GM12878 (cell line): Measurements from ENCODE around the gene PSMD4. TPM values are rescaled to one million over a fixed set of nuclear protein-coding genes. Genes with fewer than 3 reads are reported as not detected.

Experiments
- ATAC-seq: fragments of 200-7000 bp; cut with Tn5 transposase; 3 replicates; pipeline ENCODE4 v1.9.1; 2020; ENCODE audit warnings: mild to moderate bottlenecking, moderate library complexity
- BruUV-seq: library from RNA; stranded (reverse); fragments of 400-500 nt; replicated peaks from 2 replicates; lab custom pipeline; 2021; lab: Mats Ljungman, UMichigan
- CTCF ChIA-PET: fragments of 300-600 bp; sonication (Branson Sonifier 250); formaldehyde crosslinking; extraction: SDS; loops from one replicate; lab custom pipeline; 2021; ENCODE audit warnings: inconsistent platforms; lab: Yijun Ruan, JAX
- POLR2A ChIA-PET: fragments of 350-600 bp; formaldehyde crosslinking; extraction: SDS; loops from one replicate; lab custom pipeline; 2021; ENCODE audit warnings: inconsistent platforms; lab: Charles Lee
- RAD21 ChIA-PET: fragments of 300-600 bp; sonication (Branson Sonifier 250); formaldehyde crosslinking; loops from one replicate; lab custom pipeline; 2023; ENCODE audit warnings: antibody characterized with exemption; ENCODE audit not compliant: unreplicated experiment; lab: Charles Lee
- SMC1A ChIA-PET: fragments of 300-600 bp; sonication (Branson Sonifier 250); formaldehyde crosslinking; loops from one replicate; lab custom pipeline; 2023; ENCODE audit not compliant: unreplicated experiment, uncharacterized antibody; lab: Charles Lee
- DNase-seq: peaks from one replicate; pipeline ENCODE4 v3.0.0-alpha.2; 2011; ENCODE audit warnings: low read depth, low spot score
- FAIRE-seq: peaks from 3 replicates; lab custom pipeline; 2011; peaks lifted over from hg19 to GRCh38; lab: Jason Lieb, UNC
- H2AFZ ChIP-seq: 2 replicates; pipeline ENCODE4 v1.6.0; 2011; ENCODE audit warnings: low read depth, low read length, control low read depth; ENCODE audit not compliant: control insufficient read depth
- H3K27ac ChIP-seq: 2 replicates; pipeline ENCODE4 v1.5.1; 2011; ENCODE audit warnings: control low read depth; ENCODE audit not compliant: control insufficient read depth, insufficient read depth
- H3K27me3 ChIP-seq, 2 experiments: replicated peaks in 1 of 2; 2 replicates each; pipeline versions ENCODE4 v1.6.0 to v1.6.1; 2011; ENCODE audit warnings: low read length in 1 of 2; ENCODE audit not compliant: control insufficient read depth in 2 of 2, insufficient read depth in 2 of 2
- H3K36me3 ChIP-seq, 2 experiments: 2 replicates each; pipeline ENCODE4 v1.5.1; 2011; ENCODE audit warnings: low read length in 1 of 2; ENCODE audit not compliant: control insufficient read depth in 2 of 2, insufficient read depth in 2 of 2
- H3K4me1 ChIP-seq: 2 replicates; pipeline ENCODE4 v1.6.1; 2011; ENCODE audit warnings: mild to moderate bottlenecking, low read length, moderate library complexity, mixed read lengths; ENCODE audit not compliant: control insufficient read depth, insufficient read depth
- H3K4me2 ChIP-seq: 2 replicates; pipeline ENCODE4 v1.6.0; 2011; ENCODE audit warnings: control low read depth; ENCODE audit not compliant: control insufficient read depth, insufficient read depth
- H3K4me3 ChIP-seq: fragments of 200-600 bp; sonication (generic); 2 replicates; pipeline ENCODE4 v1.5.1; 2016
- H3K79me2 ChIP-seq: 2 replicates; pipeline ENCODE4 v1.6.0; 2011; ENCODE audit warnings: low read length; ENCODE audit not compliant: control insufficient read depth, insufficient read depth
- H3K9ac ChIP-seq: 2 replicates; pipeline ENCODE4 v1.8.0; 2011; ENCODE audit warnings: low read length, control low read depth, mixed read lengths; ENCODE audit not compliant: control insufficient read depth, insufficient read depth
- H3K9me3 ChIP-seq: replicated peaks from 3 replicates; pipeline ENCODE4 v1.5.1; 2011; ENCODE audit warnings: mild to moderate bottlenecking, low read length; ENCODE audit not compliant: control insufficient read depth, insufficient read depth
- H4K20me1 ChIP-seq: 2 replicates; pipeline ENCODE4 v1.6.0; 2011; ENCODE audit not compliant: control insufficient read depth, insufficient read depth
- EP300 ChIP-seq, 2 experiments: fragments of 150-350 bp in 1 of 2; IDR thresholded peaks; 2 replicates each; pipeline ENCODE4 v1.6.1; 2011 to 2012; ENCODE audit warnings: low read depth in 2 of 2, low read length in 2 of 2, borderline replicate concordance in 1 of 2, improper control_type of control experiment in 1 of 2, inconsistent platforms in 1 of 2; ENCODE audit not compliant: control insufficient read depth in 1 of 2
- GATAD2B ChIP-seq: fragments of 450-650 bp; conservative IDR thresholded peaks from 2 replicates; pipeline ENCODE4 v1.6.1; 2017; ENCODE audit warnings: low read depth, mild to moderate bottlenecking, moderate library complexity
- KDM1A ChIP-seq: fragments of 200-600 bp; sonication (generic); IDR thresholded peaks from 2 replicates; pipeline ENCODE4 v1.6.1; 2016; ENCODE audit warnings: borderline replicate concordance
- LARP7 ChIP-seq: fragments of 450-650 bp; IDR thresholded peaks from 2 replicates; pipeline ENCODE4 v1.6.1; 2017; ENCODE audit warnings: mild to moderate bottlenecking
- PBX3 ChIP-seq: IDR thresholded peaks from 2 replicates; pipeline ENCODE4 v1.6.1; 2011; ENCODE audit warnings: mild to moderate bottlenecking, low read depth, low read length, moderate library complexity; ENCODE audit not compliant: insufficient replicate concordance
- POLR2A ChIP-seq: IDR thresholded peaks from 2 replicates; pipeline ENCODE4 v1.6.1; 2011; ENCODE audit warnings: low read depth, mild to moderate bottlenecking, low read length
- POLR2AphosphoS2 ChIP-seq: IDR thresholded peaks from 2 replicates; pipeline ENCODE4 v1.6.1; 2011; ENCODE audit warnings: low read depth, mild to moderate bottlenecking, low read length, improper control_type of control experiment, moderate library complexity
- RBBP5 ChIP-seq: fragments of 200-600 bp; sonication (generic); conservative IDR thresholded peaks from 2 replicates; pipeline ENCODE4 v1.6.1; 2016
- RFX5 ChIP-seq: IDR thresholded peaks from 2 replicates; pipeline ENCODE4 v1.6.1; 2011; ENCODE audit warnings: low read depth, low read length, improper control_type of control experiment
- SPI1 ChIP-seq: IDR thresholded peaks from 2 replicates; pipeline ENCODE4 v1.6.1; 2011; ENCODE audit warnings: low read depth, mild to moderate bottlenecking, low read length, moderate library complexity, borderline replicate concordance; ENCODE audit not compliant: insufficient read depth
- SRF ChIP-seq, 2 experiments: IDR thresholded peaks; 2 replicates each; pipeline ENCODE4 v1.6.1; 2011; ENCODE audit warnings: low read depth in 2 of 2, low read length in 2 of 2, mild to moderate bottlenecking in 1 of 2, moderate library complexity in 1 of 2
- TCF7 ChIP-seq: IDR thresholded peaks from 2 replicates; pipeline ENCODE4 v1.6.1; 2014; ENCODE audit warnings: antibody characterized with exemption, borderline replicate concordance
- YBX1 ChIP-seq: fragments of 450-650 bp; IDR thresholded peaks from 2 replicates; pipeline ENCODE4 v1.6.1; 2016; ENCODE audit warnings: antibody characterized with exemption
- WGBS: methylation state at CpG from one replicate; pipeline ENCODE4 v1.1.6; 2016; ENCODE audit warnings: low lambda C conversion rate; ENCODE audit not compliant: insufficient replicate concordance, insufficient coverage; ENCODE audit errors: missing lambda C conversion rate; 5-methylcytosine and 5-hydroxymethylcytosine counted together
- in situ Hi-C: fragments of 300-500 bp; cut with MboI; formaldehyde crosslinking; loops from 9 replicates; pipeline ENCODE4 v1.14.3; 2018; ENCODE audit warnings: mixed read lengths
- intact Hi-C: fragments of 100-400 bp; cut with micrococcal nuclease; formaldehyde crosslinking; loops from one replicate; pipeline ENCODE4 v1.14.2; 2022; ENCODE audit not compliant: unreplicated experiment
- polyA plus RNA-seq, 11 experiments: library from polyadenylated mRNA; depleted of rRNA in 4 of 11; unstranded in 6 of 11; stranded (reverse) in 5 of 11; fragments of >200 nt; fragmentation: Nextera tagmentation in 4 of 11; fragmentation: Illumina TruSeq in 1 of 11; extraction: Ambion mirVana in 4 of 11; extraction: Trizol in 1 of 11; gene quantifications; 1 replicate in 1 of 11; 2 replicates in 10 of 11; pipeline versions ENCODE4 v1.2.1 to v1.2.3, GENCODE V29; 2011 to 2016; ENCODE audit warnings: inconsistent platforms in 2 of 11, missing spikeins in 2 of 11, low read depth in 1 of 11
- total RNA-seq, 4 experiments: library from RNA; depleted of rRNA in 3 of 4; stranded (reverse); fragments of >200 nt in 3 of 4; fragmentation: Illumina TruSeq in 1 of 4; extraction: Trizol in 1 of 4; gene quantifications; 2 replicates each; pipeline versions ENCODE4 v1.2.1 to v1.2.3, GENCODE V29; 2013 to 2021
- TF ChIP-seq, protein P1 (sequence below): IDR thresholded peaks from 2 replicates; pipeline ENCODE4 v1.6.1; 2012; ENCODE audit warnings: low read depth, low read length, improper control_type of control experiment
- TF ChIP-seq, protein P2 (sequence below), 3 experiments: IDR thresholded peaks in 2 of 3; conservative IDR thresholded peaks in 1 of 3; 2 replicates each; pipeline ENCODE4 v1.5.1; 2011; ENCODE audit warnings: low read depth in 3 of 3, low read length in 3 of 3, mild to moderate bottlenecking in 3 of 3, control low read depth in 2 of 3, moderate library complexity in 2 of 3, inconsistent platforms in 1 of 3, mixed read lengths in 1 of 3; ENCODE audit not compliant: control insufficient read depth in 2 of 3, insufficient read depth in 1 of 3; ENCODE audit errors: extremely low read depth in 1 of 3

PSMD4 gene
- total and polyA plus RNA-seq, 10 of the 15 experiments (the other 5 are each of a cell fraction or from before 2014, with no cell fraction given) = 129 to 281 (median 188) TPM

DNA sequence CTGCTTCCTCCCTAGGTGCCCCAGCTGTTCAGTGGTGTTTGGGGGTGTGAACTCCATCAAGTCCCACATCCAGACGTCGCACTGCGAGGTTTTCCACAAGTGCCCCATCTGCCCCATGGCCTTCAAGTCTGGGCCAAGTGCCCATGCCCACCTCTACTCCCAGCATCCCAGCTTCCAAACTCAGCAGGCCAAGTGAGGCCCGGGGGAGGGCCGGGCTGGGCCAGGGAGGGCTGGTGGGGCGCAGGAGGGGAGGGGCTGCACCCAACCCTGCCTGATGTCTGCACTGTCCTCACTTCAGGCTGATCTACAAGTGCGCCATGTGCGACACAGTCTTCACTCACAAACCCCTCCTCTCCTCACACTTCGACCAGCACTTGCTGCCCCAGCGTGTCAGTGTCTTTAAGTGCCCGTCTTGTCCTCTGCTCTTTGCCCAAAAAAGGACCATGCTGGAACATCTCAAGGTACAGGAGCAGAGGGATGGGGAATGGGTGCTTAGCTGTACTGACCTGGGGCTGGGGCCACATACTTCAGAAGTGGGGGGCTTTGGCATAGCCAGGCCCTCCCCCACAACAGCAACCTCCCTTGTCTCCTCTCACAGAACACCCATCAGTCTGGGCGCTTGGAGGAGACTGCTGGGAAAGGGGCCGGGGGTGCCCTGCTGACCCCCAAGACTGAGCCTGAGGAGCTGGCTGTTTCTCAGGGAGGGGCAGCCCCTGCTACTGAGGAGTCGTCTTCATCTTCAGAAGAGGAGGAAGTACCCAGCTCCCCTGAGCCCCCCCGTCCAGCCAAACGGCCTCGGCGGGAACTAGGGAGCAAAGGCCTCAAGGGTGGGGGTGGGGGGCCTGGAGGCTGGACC is 34.8 kb downstream of the PSMD4 start:
- H3K27ac ChIP-seq = no peak overlapping the region
- no peak overlapping the region for H2AFZ ChIP-seq
- 0 out of 3 replicates have a peak, but pooled peaks have one; percentile 4 for ATAC-seq
- no TSS peak for BruUV-seq
- no peaks in the 10 kb centered on the region for H3K9me3 ChIP-seq
- ChIA-PET SMC1A (interaction anchor here (0.7 kb wide), 1 partner anchor 308 kb away, joined by 3 read pairs; no protein-coding TSS in a partner anchor), POLR2A (no interaction called here), CTCF (interaction anchor here (0.9 to 1.1 kb wide), 2 partner anchors 12 to 52 kb away, joined by 3 read pairs; no protein-coding TSS in a partner anchor), RAD21 (no interaction called here)
- peaks cover 26 to 54% of the 10 kb centered on the region in 2 experiments for H3K36me3 ChIP-seq
- H3K4me3 ChIP-seq = no peak overlapping the region
- no peak for FAIRE-seq
- H3K9ac ChIP-seq = no peak overlapping the region
- no peak overlapping the region for H3K4me2 ChIP-seq
- peaks cover 9% of the 10 kb centered on the region for H3K79me2 ChIP-seq
- peaks cover 2% of the 10 kb centered on the region for H3K4me1 ChIP-seq
- in situ Hi-C loops (no loop called here), intact Hi-C loops (no loop called here)
- H4K20me1 ChIP-seq = no peaks in the 10 kb centered on the region
- TF ChIP-seq GATAD2B (no peak), KDM1A (no peak), SRF (IDR thresholded peaks at IDR 0.05; ENCODE audit: low read depth in 2 of 2, low read length in 2 of 2) (no peak), PBX3 (no peak), YBX1 (no peak), RFX5 (no peak), POLR2AphosphoS2 (peak; percentile 58; the same call in 1 of the 2 replicates), TCF7 (no peak), SPI1 (no peak), RBBP5 (no peak), EP300 (IDR thresholded peaks at IDR 0.05; ENCODE audit: borderline replicate concordance in 1 of 2, control insufficient read depth in 1 of 2, low read depth in 2 of 2, low read length in 2 of 2) (no peak), LARP7 (no peak), POLR2A (peak; percentile 55; the same call in 1 of the 2 replicates)
- TF ChIP-seq, protein P1, sequence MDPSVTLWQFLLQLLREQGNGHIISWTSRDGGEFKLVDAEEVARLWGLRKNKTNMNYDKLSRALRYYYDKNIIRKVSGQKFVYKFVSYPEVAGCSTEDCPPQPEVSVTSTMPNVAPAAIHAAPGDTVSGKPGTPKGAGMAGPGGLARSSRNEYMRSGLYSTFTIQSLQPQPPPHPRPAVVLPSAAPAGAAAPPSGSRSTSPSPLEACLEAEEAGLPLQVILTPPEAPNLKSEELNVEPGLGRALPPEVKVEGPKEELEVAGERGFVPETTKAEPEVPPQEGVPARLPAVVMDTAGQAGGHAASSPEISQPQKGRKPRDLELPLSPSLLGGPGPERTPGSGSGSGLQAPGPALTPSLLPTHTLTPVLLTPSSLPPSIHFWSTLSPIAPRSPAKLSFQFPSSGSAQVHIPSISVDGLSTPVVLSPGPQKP = no peak
- TF ChIP-seq, protein P2, sequence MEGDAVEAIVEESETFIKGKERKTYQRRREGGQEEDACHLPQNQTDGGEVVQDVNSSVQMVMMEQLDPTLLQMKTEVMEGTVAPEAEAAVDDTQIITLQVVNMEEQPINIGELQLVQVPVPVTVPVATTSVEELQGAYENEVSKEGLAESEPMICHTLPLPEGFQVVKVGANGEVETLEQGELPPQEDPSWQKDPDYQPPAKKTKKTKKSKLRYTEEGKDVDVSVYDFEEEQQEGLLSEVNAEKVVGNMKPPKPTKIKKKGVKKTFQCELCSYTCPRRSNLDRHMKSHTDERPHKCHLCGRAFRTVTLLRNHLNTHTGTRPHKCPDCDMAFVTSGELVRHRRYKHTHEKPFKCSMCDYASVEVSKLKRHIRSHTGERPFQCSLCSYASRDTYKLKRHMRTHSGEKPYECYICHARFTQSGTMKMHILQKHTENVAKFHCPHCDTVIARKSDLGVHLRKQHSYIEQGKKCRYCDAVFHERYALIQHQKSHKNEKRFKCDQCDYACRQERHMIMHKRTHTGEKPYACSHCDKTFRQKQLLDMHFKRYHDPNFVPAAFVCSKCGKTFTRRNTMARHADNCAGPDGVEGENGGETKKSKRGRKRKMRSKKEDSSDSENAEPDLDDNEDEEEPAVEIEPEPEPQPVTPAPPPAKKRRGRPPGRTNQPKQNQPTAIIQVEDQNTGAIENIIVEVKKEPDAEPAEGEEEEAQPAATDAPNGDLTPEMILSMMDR (IDR thresholded peaks at IDR 0.05 in 2 of 3, conservative IDR thresholded peaks at IDR 0.05 in 1 of 3; ENCODE audit: control insufficient read depth in 2 of 3, extremely low read depth in 1 of 3, insufficient read depth in 1 of 3, low read depth in 3 of 3, low read length in 3 of 3) = no peak
- 94% methylated on average over 18 of the region's 18 CpGs for WGBS
- no peaks in the 10 kb centered on the region for H3K27me3 ChIP-seq
- no peak for DNase-seq
